Duodenal mucosa (tissue), 2 donors: ENCODE measurements around the gene MYOC.

ENCODE experiments used
- H3K27ac ChIP-seq: one replicate; pipeline ENCODE4 v1.7.0; 2013; ENCODE audit warnings: low read depth, low read length
- H3K27me3 ChIP-seq, 2 donors: one replicate each; pipeline ENCODE4 v1.7.0; 2013; ENCODE audit warnings: low read length in 2 of 2, control low read depth in 1 of 2; ENCODE audit not compliant: insufficient read depth in 2 of 2, control insufficient read depth in 1 of 2
- H3K36me3 ChIP-seq, 2 donors: one replicate each; pipeline ENCODE4 v1.7.0; 2013; ENCODE audit warnings: low read length in 2 of 2, control low read depth in 1 of 2; ENCODE audit not compliant: insufficient read depth in 2 of 2, control insufficient read depth in 1 of 2
- H3K4me1 ChIP-seq, 2 donors: one replicate each; pipeline ENCODE4 v1.7.0; 2013; ENCODE audit warnings: low read length in 2 of 2, control low read depth in 1 of 2; ENCODE audit not compliant: insufficient read depth in 2 of 2, control insufficient read depth in 1 of 2
- H3K4me3 ChIP-seq, 2 donors: one replicate each; pipeline ENCODE4 v1.7.0; 2013; ENCODE audit warnings: low read length in 2 of 2, low read depth in 1 of 2
- H3K9ac ChIP-seq, 2 donors: one replicate each; pipeline ENCODE4 v1.7.0; 2013; ENCODE audit warnings: low read length in 2 of 2, low read depth in 1 of 2
- H3K9me3 ChIP-seq, 2 donors: one replicate each; pipeline ENCODE4 v1.7.0; 2013; ENCODE audit warnings: low read length in 2 of 2, control low read depth in 1 of 2; ENCODE audit not compliant: control insufficient read depth in 1 of 2

Gene MYOC

GRCh38 chr1:171585715-171586114 lies 66.8 kb downstream of the MYOC start:
- H3K4me3 ChIP-seq = no peak overlapping the region
- no peak overlapping the region for H3K9ac ChIP-seq
- no peaks in the 10 kb centered on the region for H3K27me3 ChIP-seq
- no peak overlapping the region for H3K27ac ChIP-seq
- no peaks in the 10 kb centered on the region for H3K9me3 ChIP-seq
- H3K4me1 ChIP-seq = no peaks in the 10 kb centered on the region
- peaks cover 36 to 83% of the 10 kb centered on the region in 2 donors for H3K36me3 ChIP-seq
